ENCODE measurements around the gene CLDN19. TPM values are rescaled to one million over a fixed set of nuclear protein-coding genes. Genes with fewer than 3 reads are reported as not detected.

CLDN19 gene
- total RNA-seq, 1 experiment from 2014 or later: not detected

DNA sequence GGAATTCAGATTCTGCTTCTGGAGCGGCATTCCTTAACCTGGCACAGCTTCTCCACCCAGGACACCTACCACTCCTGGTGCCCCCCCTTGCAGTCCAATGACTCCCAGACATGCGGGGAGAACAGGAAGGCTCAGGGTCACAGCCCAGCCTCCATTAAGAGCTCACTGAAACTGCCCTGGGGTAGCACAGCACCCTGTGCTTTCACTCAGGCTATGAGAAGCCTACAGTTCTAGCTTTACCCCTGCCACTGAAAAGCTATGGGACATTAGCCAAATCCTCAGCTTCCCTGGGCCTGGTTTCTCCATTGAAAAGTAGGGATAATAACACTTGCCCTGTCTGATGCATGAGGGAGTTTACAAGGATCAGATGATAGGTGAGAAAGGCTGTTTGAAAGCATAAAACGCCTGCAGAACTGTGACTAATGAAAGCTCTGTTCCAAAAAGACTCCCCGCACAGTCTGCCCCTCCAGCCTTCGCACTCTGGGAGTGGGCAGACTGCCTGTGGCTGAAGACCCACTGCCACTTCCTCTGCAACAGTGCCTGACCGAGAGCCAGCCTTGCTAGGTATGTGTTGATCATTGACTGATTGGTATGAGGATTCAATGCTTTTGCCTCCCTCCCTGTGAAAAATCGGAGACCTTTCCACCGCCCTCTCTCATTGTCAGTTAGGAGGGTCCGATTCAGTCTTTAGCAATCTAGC, 2.7 kb upstream of the CLDN19 start:
- TF ChIP-seq POLR2AphosphoS5 (IDR thresholded peaks at IDR 0.05; ENCODE audit: low read depth, low read length) (no peak), ELF1 (IDR thresholded peaks at IDR 0.05; ENCODE audit: borderline replicate concordance, low read depth) (no peak), EZH2 (IDR thresholded peaks at IDR 0.05) (no peak), YY1 (IDR thresholded peaks at IDR 0.05; ENCODE audit: extremely low read depth, insufficient replicate concordance, low read depth, low read length) (no peak), EZH2phosphoT487 (IDR thresholded peaks at IDR 0.05; ENCODE audit: borderline replicate concordance) (no peak), SRF (IDR thresholded peaks at IDR 0.05; ENCODE audit: low read depth) (no peak), ZNF274 (IDR thresholded peaks at IDR 0.05; ENCODE audit: low read depth, low read length) (no peak), SP1 (IDR thresholded peaks at IDR 0.05; ENCODE audit: low read depth) (no peak), SIN3A (IDR thresholded peaks at IDR 0.05; ENCODE audit: low read depth) (no peak)
- TF ChIP-seq, protein P1, sequence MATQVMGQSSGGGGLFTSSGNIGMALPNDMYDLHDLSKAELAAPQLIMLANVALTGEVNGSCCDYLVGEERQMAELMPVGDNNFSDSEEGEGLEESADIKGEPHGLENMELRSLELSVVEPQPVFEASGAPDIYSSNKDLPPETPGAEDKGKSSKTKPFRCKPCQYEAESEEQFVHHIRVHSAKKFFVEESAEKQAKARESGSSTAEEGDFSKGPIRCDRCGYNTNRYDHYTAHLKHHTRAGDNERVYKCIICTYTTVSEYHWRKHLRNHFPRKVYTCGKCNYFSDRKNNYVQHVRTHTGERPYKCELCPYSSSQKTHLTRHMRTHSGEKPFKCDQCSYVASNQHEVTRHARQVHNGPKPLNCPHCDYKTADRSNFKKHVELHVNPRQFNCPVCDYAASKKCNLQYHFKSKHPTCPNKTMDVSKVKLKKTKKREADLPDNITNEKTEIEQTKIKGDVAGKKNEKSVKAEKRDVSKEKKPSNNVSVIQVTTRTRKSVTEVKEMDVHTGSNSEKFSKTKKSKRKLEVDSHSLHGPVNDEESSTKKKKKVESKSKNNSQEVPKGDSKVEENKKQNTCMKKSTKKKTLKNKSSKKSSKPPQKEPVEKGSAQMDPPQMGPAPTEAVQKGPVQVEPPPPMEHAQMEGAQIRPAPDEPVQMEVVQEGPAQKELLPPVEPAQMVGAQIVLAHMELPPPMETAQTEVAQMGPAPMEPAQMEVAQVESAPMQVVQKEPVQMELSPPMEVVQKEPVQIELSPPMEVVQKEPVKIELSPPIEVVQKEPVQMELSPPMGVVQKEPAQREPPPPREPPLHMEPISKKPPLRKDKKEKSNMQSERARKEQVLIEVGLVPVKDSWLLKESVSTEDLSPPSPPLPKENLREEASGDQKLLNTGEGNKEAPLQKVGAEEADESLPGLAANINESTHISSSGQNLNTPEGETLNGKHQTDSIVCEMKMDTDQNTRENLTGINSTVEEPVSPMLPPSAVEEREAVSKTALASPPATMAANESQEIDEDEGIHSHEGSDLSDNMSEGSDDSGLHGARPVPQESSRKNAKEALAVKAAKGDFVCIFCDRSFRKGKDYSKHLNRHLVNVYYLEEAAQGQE (IDR thresholded peaks at IDR 0.05; ENCODE audit: low read depth): no peak
- TF ChIP-seq, protein P2, sequence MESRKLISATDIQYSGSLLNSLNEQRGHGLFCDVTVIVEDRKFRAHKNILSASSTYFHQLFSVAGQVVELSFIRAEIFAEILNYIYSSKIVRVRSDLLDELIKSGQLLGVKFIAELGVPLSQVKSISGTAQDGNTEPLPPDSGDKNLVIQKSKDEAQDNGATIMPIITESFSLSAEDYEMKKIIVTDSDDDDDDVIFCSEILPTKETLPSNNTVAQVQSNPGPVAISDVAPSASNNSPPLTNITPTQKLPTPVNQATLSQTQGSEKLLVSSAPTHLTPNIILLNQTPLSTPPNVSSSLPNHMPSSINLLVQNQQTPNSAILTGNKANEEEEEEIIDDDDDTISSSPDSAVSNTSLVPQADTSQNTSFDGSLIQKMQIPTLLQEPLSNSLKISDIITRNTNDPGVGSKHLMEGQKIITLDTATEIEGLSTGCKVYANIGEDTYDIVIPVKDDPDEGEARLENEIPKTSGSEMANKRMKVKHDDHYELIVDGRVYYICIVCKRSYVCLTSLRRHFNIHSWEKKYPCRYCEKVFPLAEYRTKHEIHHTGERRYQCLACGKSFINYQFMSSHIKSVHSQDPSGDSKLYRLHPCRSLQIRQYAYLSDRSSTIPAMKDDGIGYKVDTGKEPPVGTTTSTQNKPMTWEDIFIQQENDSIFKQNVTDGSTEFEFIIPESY (IDR thresholded peaks at IDR 0.05; ENCODE audit: extremely low read depth, insufficient replicate concordance, low read length): no peak
- TF ChIP-seq, protein P3, sequence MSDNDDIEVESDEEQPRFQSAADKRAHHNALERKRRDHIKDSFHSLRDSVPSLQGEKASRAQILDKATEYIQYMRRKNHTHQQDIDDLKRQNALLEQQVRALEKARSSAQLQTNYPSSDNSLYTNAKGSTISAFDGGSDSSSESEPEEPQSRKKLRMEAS (IDR thresholded peaks at IDR 0.05): no peak
- TF ChIP-seq, protein P4, sequence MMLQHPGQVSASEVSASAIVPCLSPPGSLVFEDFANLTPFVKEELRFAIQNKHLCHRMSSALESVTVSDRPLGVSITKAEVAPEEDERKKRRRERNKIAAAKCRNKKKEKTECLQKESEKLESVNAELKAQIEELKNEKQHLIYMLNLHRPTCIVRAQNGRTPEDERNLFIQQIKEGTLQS (IDR thresholded peaks at IDR 0.05): no peak
- BruUV-seq (replicated peaks): no TSS peak
- ChIA-PET POLR2A (no interaction called here), RAD21 (ENCODE audit: low non-redundant PET in 1 of 2, low total read pairs in 2 of 2, uncharacterized antibody in 2 of 2, unreplicated experiment in 2 of 2) (no interaction called here), CTCF (no interaction called here)
- Histone ChIP-seq H4K20me1 (ENCODE audit: insufficient read depth) (no peaks in the 10 kb centered on the region), H3K9ac (ENCODE audit: low read length) (no peak overlapping the region), H3K4me2 (ENCODE audit: low read length) (no peak overlapping the region), H2AFZ (ENCODE audit: low read depth, low read length, poor library complexity, severe bottlenecking) (no peak overlapping the region), H3K36me3 (ENCODE audit: control insufficient read depth in 1 of 2, insufficient read depth in 2 of 2, low read length in 2 of 2) (no peaks in the 10 kb centered on the region), H3K27me3 (ENCODE audit: insufficient read depth, low read length) (no peaks in the 10 kb centered on the region), H3K9me3 (ENCODE audit: control insufficient read depth in 1 of 2, insufficient read depth in 1 of 2, low read depth in 1 of 2, low read length in 2 of 2) (no peaks in the 10 kb centered on the region), H3K79me2 (ENCODE audit: insufficient read depth, low read length) (no peaks in the 10 kb centered on the region), H3K27ac (ENCODE audit: low read depth, low read length) (no peak overlapping the region), H3K4me1 (ENCODE audit: control insufficient read depth in 1 of 2, insufficient read depth in 2 of 2, low read length in 2 of 2) (no peaks in the 10 kb centered on the region), H3K4me3 (replicated peaks in 1 of 2; ENCODE audit: low read depth in 1 of 2, low read length in 2 of 2) (no peak overlapping the region), H3K9me2 (ENCODE audit: insufficient read depth) (no peaks in the 10 kb centered on the region)
- no peak for ATAC-seq
- intact Hi-C loops (cut with micrococcal nuclease): no loop called here
- no peak for DNase-seq (ENCODE audit: low read depth, low spot score)
